Effector memory CD4-positive, alpha-beta T cell (primary cell): ENCODE data around the gene DGKI.

ENCODE experiments used
- DNase-seq, 3 donors: peaks; one replicate each; pipeline ENCODE4 v3.0.0-alpha.2; 2020
- H3K27ac ChIP-seq: 2 replicates; pipeline ENCODE4 v1.7.0; 2013; ENCODE audit warnings: mild to moderate bottlenecking, low read length, moderate library complexity; ENCODE audit not compliant: insufficient read depth, poor library complexity, severe bottlenecking
- H3K27me3 ChIP-seq: replicated peaks from 2 replicates; pipeline ENCODE4 v1.7.0; 2013; ENCODE audit warnings: mild to moderate bottlenecking, low read length; ENCODE audit not compliant: insufficient read depth, control insufficient read depth, poor library complexity, severe bottlenecking
- H3K36me3 ChIP-seq: 2 replicates; pipeline ENCODE4 v1.7.0; 2013; ENCODE audit warnings: mild to moderate bottlenecking, low read length, moderate library complexity; ENCODE audit not compliant: control insufficient read depth, insufficient read depth
- H3K4me1 ChIP-seq: 2 replicates; pipeline ENCODE4 v1.7.0; 2013; ENCODE audit warnings: low read length, mild to moderate bottlenecking; ENCODE audit not compliant: control insufficient read depth, insufficient read depth, poor library complexity, severe bottlenecking
- H3K4me3 ChIP-seq: 2 replicates; pipeline ENCODE4 v1.7.0; 2013; ENCODE audit warnings: low read length, low read depth, mild to moderate bottlenecking; ENCODE audit not compliant: insufficient read depth, poor library complexity, severe bottlenecking
- H3K9me3 ChIP-seq: 2 replicates; pipeline ENCODE4 v1.7.0; 2013; ENCODE audit warnings: mild to moderate bottlenecking, low read length, moderate library complexity; ENCODE audit not compliant: control insufficient read depth

DGKI gene

DNA sequence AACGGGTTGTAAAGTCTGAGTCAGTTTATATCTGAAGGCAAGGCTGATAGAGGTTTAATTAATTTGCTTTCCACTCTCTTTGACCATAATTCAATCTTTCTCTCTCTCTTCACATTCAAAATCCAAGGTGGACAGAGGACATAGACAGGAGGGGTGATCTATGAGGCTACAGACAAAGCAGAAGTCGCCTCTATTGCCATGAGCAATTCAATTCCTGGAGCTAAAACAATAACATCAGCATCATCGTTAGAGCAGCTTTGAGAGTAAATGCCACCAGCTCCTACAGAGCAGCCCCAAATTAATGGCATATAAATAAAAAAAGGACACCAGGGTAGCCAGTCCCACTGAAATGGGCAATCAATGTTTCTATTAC is 93.2 kb downstream of the DGKI start:
- no peaks in the 10 kb centered on the region for H3K36me3 ChIP-seq
- no peaks in the 10 kb centered on the region for H3K27me3 ChIP-seq
- H3K4me1 ChIP-seq, result no peaks in the 10 kb centered on the region
- H3K27ac ChIP-seq, result no peak overlapping the region
- no peaks in the 10 kb centered on the region for H3K9me3 ChIP-seq
- no peak overlapping the region for H3K4me3 ChIP-seq
- DNase-seq, result no peak

GRCh38 chr7:137753067-137753466 is 93.7 kb downstream of the DGKI start:
- DNase-seq, result no peak
- Histone ChIP-seq H3K27ac (no peak overlapping the region), H3K27me3 (no peaks in the 10 kb centered on the region), H3K9me3 (no peaks in the 10 kb centered on the region), H3K36me3 (no peaks in the 10 kb centered on the region), H3K4me3 (no peak overlapping the region), H3K4me1 (no peaks in the 10 kb centered on the region)

- Histone ChIP-seq H3K9me3 (no peaks in the 10 kb centered on the region), H3K36me3 (no peaks in the 10 kb centered on the region), H3K27me3 (no peaks in the 10 kb centered on the region), H3K4me1 (no peaks in the 10 kb centered on the region), H3K27ac (no peak overlapping the region), H3K4me3 (no peak overlapping the region)
- no peak for DNase-seq
Measured at GRCh38 chr7:137751361-137752009, 95.3 kb downstream of the DGKI start.

GRCh38 chr7:137747359-137748031 is 99.3 kb downstream of the DGKI start:
- Histone ChIP-seq H3K36me3 (no peaks in the 10 kb centered on the region), H3K9me3 (no peaks in the 10 kb centered on the region), H3K27me3 (no peaks in the 10 kb centered on the region), H3K27ac (no peak overlapping the region), H3K4me3 (no peak overlapping the region), H3K4me1 (no peaks in the 10 kb centered on the region)
- DNase-seq, result no peak

GRCh38 chr7:137743021-137743420 is 103.8 kb downstream of the DGKI start:
- Histone ChIP-seq H3K4me1 (no peaks in the 10 kb centered on the region), H3K27me3 (no peaks in the 10 kb centered on the region), H3K9me3 (no peaks in the 10 kb centered on the region), H3K4me3 (no peak overlapping the region), H3K36me3 (no peaks in the 10 kb centered on the region), H3K27ac (no peak overlapping the region)
- no peak for DNase-seq

GRCh38 chr7:137742051-137742450 is 104.7 kb downstream of the DGKI start:
- Histone ChIP-seq H3K36me3 (no peaks in the 10 kb centered on the region), H3K27ac (no peak overlapping the region), H3K27me3 (no peaks in the 10 kb centered on the region), H3K9me3 (no peaks in the 10 kb centered on the region), H3K4me3 (no peak overlapping the region), H3K4me1 (no peaks in the 10 kb centered on the region)
- DNase-seq, result no peak

DNA sequence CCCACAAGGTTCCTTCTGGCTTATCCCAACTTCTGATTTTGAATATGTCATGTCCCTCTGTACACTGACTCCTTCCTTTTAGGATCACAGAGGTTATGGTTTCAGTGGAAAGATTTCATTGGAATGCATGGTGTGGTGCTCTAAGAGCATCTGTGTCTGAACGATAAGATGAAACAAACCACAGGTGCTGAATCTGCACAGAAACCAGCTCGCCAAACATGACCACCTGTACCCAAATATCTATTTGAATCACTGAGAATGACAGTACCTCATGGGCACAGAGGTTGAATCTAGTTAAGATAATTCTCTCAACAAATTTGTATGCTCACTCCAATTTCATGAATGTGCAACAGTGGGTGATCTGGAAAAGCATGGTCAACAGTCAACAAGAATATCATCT is 105.3 kb downstream of the DGKI start:
- H3K4me1 ChIP-seq, result no peaks in the 10 kb centered on the region
- no peak overlapping the region for H3K27ac ChIP-seq
- no peaks in the 10 kb centered on the region for H3K9me3 ChIP-seq
- no peaks in the 10 kb centered on the region for H3K36me3 ChIP-seq
- no peaks in the 10 kb centered on the region for H3K27me3 ChIP-seq
- no peak overlapping the region for H3K4me3 ChIP-seq
- DNase-seq, result no peak

DNA sequence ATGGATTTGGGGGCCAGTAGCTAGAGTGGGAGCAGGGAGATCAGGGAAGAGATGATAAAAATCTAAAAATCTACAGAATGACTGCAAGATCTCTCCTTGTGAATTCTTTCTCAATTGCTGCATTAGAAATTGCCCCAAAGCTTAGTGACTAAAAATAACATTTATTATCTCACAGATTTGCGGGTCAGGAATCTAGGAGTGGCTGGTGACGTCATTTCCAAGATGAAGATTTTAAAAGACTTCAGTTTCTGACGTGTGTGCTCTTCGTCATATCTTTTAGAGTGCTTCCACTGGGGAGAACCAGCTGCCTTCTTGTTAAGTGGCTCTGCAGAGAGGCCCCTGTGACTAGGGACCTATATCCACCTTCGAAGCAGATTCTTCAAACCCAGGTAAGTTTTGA is 112.6 kb downstream of the DGKI start:
- no peak for DNase-seq
- H3K4me1 ChIP-seq, result no peaks in the 10 kb centered on the region
- no peaks in the 10 kb centered on the region for H3K27me3 ChIP-seq

GRCh38 chr7:137732168-137732567 is 114.6 kb downstream of the DGKI start:
- H3K4me1 ChIP-seq, result no peaks in the 10 kb centered on the region
- no peaks in the 10 kb centered on the region for H3K9me3 ChIP-seq
- no peaks in the 10 kb centered on the region for H3K36me3 ChIP-seq
- no peak for DNase-seq
- H3K27ac ChIP-seq, result no peak overlapping the region
- H3K4me3 ChIP-seq, result no peak overlapping the region
- H3K27me3 ChIP-seq, result no peaks in the 10 kb centered on the region

More for the DNA sequence above, 112.6 kb downstream of the DGKI start:
- Histone ChIP-seq H3K27ac (no peak overlapping the region), H3K36me3 (no peaks in the 10 kb centered on the region), H3K4me3 (no peak overlapping the region), H3K9me3 (no peaks in the 10 kb centered on the region)

GRCh38 chr7:137731436-137731835 is 115.3 kb downstream of the DGKI start:
- no peaks in the 10 kb centered on the region for H3K4me1 ChIP-seq
- H3K27ac ChIP-seq, result no peak overlapping the region
- DNase-seq, result no peak
- no peaks in the 10 kb centered on the region for H3K9me3 ChIP-seq
- H3K4me3 ChIP-seq, result no peak overlapping the region
- H3K36me3 ChIP-seq, result no peaks in the 10 kb centered on the region
- no peaks in the 10 kb centered on the region for H3K27me3 ChIP-seq
